T-helper 17 cell (primary cell): ENCODE data around the gene IDH3A. TPM values are rescaled to one million over a fixed set of nuclear protein-coding genes. Genes with fewer than 3 reads are reported as not detected.
"Not testable (repeated sequence)": the region's sequence is repeated elsewhere in the genome, so short reads cannot be mapped to it uniquely, and the experiment has no call there.

Experiments used
- ATAC-seq: fragments of 150-1000 bp; cut with Tn5 transposase; 2 replicates; pipeline ENCODE4 v1.10.0; 2021; ENCODE audit warnings: mild to moderate bottlenecking, moderate library complexity
- DNase-seq, 3 donors: peaks; one replicate each; pipeline versions ENCODE4 v3.0.0 to v3.0.0-alpha.2; 2020 to 2021
- H3K9me3 ChIP-seq: one replicate; pipeline ENCODE4 v1.7.0; 2013; ENCODE audit warnings: low read length, mild to moderate bottlenecking; ENCODE audit not compliant: control insufficient read depth, poor library complexity, severe bottlenecking
- H3K27ac Mint-ChIP-seq: one replicate; pipeline ENCODE4 v1.8.0; 2022; ENCODE audit warnings: mild to moderate bottlenecking, moderate library complexity, mixed read lengths
- H3K27me3 Mint-ChIP-seq: one replicate; pipeline ENCODE4 v1.8.0; 2022; ENCODE audit warnings: mixed read lengths
- H3K36me3 Mint-ChIP-seq: one replicate; pipeline ENCODE4 v1.8.0; 2022; ENCODE audit warnings: low read depth, mixed read lengths
- H3K4me1 Mint-ChIP-seq: one replicate; pipeline ENCODE4 v1.8.0; 2022; ENCODE audit warnings: mild to moderate bottlenecking, mixed read lengths
- H3K4me3 Mint-ChIP-seq: one replicate; pipeline ENCODE4 v1.8.0; 2022; ENCODE audit warnings: mild to moderate bottlenecking, moderate library complexity, mixed read lengths
- total RNA-seq, 4 donors: library from RNA in 2 of 4; stranded (reverse) in 2 of 4; gene quantifications; one replicate each; pipeline ENCODE4 v1.2.3 and lab custom pipeline; 2022 to 2026

IDH3A gene
- total RNA-seq, 2 donors from 2014 or later: 37.8 to 51.2 TPM

GRCh38 chr15:78133801-78134200 lies 15.4 kb upstream of the IDH3A start:
- H3K4me1 Mint-ChIP-seq: peaks cover 23% of the 10 kb centered on the region
- ATAC-seq (no peak), DNase-seq (no peak)
- peak overlapping the region; percentile 29 for H3K27ac Mint-ChIP-seq
- no peak overlapping the region for H3K4me3 Mint-ChIP-seq
- no peaks in the 10 kb centered on the region for H3K27me3 Mint-ChIP-seq
- H3K36me3 Mint-ChIP-seq: no peaks in the 10 kb centered on the region
- H3K9me3 ChIP-seq: no peaks in the 10 kb centered on the region

DNA sequence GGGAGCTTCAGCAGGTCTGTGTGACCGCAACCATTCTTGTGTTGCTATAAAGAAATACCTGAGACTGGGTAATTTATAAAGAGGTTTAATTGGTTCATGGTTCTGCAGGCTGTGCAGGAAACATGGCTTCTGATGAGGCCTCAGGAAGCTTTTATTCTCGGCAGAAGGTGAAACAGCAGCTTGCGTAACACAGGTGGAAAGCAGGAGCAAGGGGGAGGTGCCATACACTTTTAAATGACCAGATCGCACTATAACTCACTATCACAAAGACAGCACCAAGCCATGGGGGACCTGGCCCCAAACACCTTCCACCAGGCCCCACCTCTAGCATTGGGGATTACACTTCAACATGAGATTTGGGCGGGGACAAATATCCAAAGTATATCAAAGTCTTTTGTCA lies 9.6 kb upstream of the IDH3A start:
- H3K9me3 ChIP-seq: no peaks in the 10 kb centered on the region
- no peak overlapping the region for H3K4me3 Mint-ChIP-seq
- H3K27ac Mint-ChIP-seq: no peak overlapping the region
- H3K27me3 Mint-ChIP-seq: no peaks in the 10 kb centered on the region
- peaks cover 2% of the 10 kb centered on the region for H3K36me3 Mint-ChIP-seq
- ATAC-seq (no peak), DNase-seq (no peak)
- H3K4me1 Mint-ChIP-seq: peaks cover 6% of the 10 kb centered on the region

DNA sequence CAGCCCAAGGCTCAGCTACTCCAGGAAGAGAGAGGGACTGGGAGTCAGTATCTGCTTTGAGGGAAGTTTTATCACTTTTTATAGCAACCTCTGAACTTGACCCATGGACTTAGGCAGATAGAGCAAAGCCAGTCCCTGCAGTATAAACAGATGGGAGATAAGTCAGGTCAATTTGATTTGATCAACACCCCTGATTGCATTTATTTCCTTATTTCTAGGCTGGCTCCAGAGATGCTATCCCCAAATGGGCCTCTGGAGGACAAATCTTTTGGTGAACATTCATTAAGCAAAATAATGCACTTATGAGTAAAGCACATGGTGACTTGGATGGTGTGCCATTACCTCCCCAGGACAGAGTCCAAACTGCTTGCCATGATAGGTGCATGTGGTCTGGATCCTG lies 8.9 kb upstream of the IDH3A start:
- H3K36me3 Mint-ChIP-seq: peaks cover 2% of the 10 kb centered on the region
- no peaks in the 10 kb centered on the region for H3K27me3 Mint-ChIP-seq
- H3K4me3 Mint-ChIP-seq: no peak overlapping the region
- DNase-seq (no peak), ATAC-seq (no peak)
- H3K27ac Mint-ChIP-seq: no peak overlapping the region
- no peaks in the 10 kb centered on the region for H3K9me3 ChIP-seq
- H3K4me1 Mint-ChIP-seq: peaks cover 6% of the 10 kb centered on the region

DNA sequence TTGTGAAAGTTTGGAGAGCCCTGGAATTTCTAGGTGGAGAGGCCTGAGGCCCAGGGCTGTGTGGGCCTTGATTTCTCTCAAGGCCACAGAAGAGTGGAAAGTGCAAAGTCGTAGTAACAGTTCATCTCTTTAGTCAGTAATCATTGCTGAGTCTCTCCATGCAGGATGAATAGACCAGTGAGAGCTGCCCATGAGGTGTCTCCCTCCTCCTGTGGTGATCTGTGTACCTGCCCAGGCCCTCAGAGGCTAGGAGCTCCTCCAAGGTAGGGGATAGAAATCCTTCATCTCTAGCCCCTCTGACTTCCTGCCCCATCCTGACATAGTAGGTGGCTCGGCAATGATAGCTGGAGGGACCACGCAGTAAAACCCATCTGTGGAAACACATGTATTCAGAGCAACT lies 6.8 kb upstream of the IDH3A start:
- no peak for ATAC-seq
- no peak overlapping the region for H3K4me3 Mint-ChIP-seq
- no peaks in the 10 kb centered on the region for H3K9me3 ChIP-seq
- DNase-seq: no peak
- peaks cover 2% of the 10 kb centered on the region for H3K36me3 Mint-ChIP-seq
- H3K27ac Mint-ChIP-seq: no peak overlapping the region
- no peaks in the 10 kb centered on the region for H3K27me3 Mint-ChIP-seq
- H3K4me1 Mint-ChIP-seq: peaks cover 4% of the 10 kb centered on the region

- peak overlapping the region; percentile 69 for H3K27ac Mint-ChIP-seq
- DNase-seq (no peak), ATAC-seq (no peak)
- peaks cover 2% of the 10 kb centered on the region for H3K36me3 Mint-ChIP-seq
- no peak overlapping the region for H3K4me3 Mint-ChIP-seq
- H3K9me3 ChIP-seq: no peaks in the 10 kb centered on the region
- peaks cover 26% of the 10 kb centered on the region for H3K4me1 Mint-ChIP-seq
- no peaks in the 10 kb centered on the region for H3K27me3 Mint-ChIP-seq
Measured at GRCh38 chr15:78146425-78147154, 2.6 kb upstream of the IDH3A start.

DNA sequence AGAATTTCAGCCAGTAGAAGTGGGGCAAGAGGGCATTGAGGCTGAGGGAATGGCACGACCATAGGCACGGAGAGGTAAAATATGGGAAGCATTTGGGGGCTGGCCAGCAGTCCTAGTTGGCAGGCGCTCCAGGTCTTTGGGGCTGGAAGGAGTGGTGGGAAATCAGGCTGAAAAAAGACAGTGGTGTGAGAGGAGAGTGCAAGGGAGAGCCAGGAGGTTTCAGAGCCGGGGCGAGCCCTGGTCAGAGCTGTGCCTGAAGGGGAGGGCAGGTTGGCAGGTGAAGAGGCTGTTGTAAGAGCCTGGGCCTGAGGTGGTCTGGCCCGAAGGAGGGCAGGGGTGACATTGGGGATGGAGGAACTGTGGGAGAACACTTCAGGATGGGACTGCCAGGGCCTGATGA lies 1.6 kb upstream of the IDH3A start:
- H3K27me3 Mint-ChIP-seq: no peaks in the 10 kb centered on the region
- peaks cover 26% of the 10 kb centered on the region for H3K4me1 Mint-ChIP-seq
- peak overlapping the region; percentile 94 for H3K4me3 Mint-ChIP-seq
- DNase-seq: no peak
- H3K27ac Mint-ChIP-seq: peak overlapping the region; percentile 69
- peaks cover 2% of the 10 kb centered on the region for H3K36me3 Mint-ChIP-seq
- H3K9me3 ChIP-seq: no peaks in the 10 kb centered on the region
- no peak for ATAC-seq

GRCh38 chr15:78148392-78149067 lies 632 bp upstream of the IDH3A start:
- Mint-ChIP-seq H3K4me3 (peak overlapping the region; percentile 94), H3K36me3 (no peaks in the 10 kb centered on the region), H3K4me1 (peaks cover 28% of the 10 kb centered on the region), H3K27me3 (no peaks in the 10 kb centered on the region), H3K27ac (peak overlapping the region; percentile 95)
- no peak for DNase-seq
- ATAC-seq: peak; percentile 6
- H3K9me3 ChIP-seq: no peaks in the 10 kb centered on the region

- Mint-ChIP-seq H3K4me1 (peaks cover 28% of the 10 kb centered on the region), H3K36me3 (no peaks in the 10 kb centered on the region), H3K27me3 (no peaks in the 10 kb centered on the region), H3K27ac (peak overlapping the region; percentile 82), H3K4me3 (peak overlapping the region; percentile 94)
- no peak for ATAC-seq
- no peaks in the 10 kb centered on the region for H3K9me3 ChIP-seq
- DNase-seq: no peak
Measured at GRCh38 chr15:78149805-78150751, 916 bp downstream of the IDH3A start.

- not testable (repeated sequence) for DNase-seq, ATAC-seq, H3K27me3 Mint-ChIP-seq, H3K9me3 ChIP-seq, H3K36me3 Mint-ChIP-seq
- H3K4me3 Mint-ChIP-seq: peak overlapping the region; percentile 43
- peak overlapping the region; percentile 82 for H3K27ac Mint-ChIP-seq
- peaks cover 28% of the 10 kb centered on the region for H3K4me1 Mint-ChIP-seq
Measured at GRCh38 chr15:78151075-78151474, 1.9 kb downstream of the IDH3A start.

DNA sequence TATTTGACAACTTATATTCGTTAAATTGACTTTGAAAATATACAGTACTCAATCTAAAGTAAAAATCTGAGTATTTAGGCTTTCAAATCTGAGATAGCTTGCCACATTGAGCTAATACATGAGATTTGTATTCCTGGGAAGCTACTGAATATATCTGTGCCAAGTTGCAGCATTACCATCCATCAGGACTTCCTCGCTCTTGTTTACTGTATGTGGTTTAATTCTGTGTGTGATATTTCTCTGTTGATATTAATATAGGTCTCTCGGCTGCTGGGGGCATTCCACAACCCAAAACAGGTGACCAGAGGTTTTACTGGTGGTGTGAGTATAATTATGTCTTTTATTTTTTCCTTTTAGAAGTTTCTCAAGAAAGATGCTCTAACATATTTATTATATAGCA lies 5.8 kb downstream of the IDH3A start:
- Mint-ChIP-seq H3K27ac (no peak overlapping the region), H3K4me3 (no peak overlapping the region), H3K4me1 (peaks cover 17% of the 10 kb centered on the region), H3K27me3 (no peaks in the 10 kb centered on the region), H3K36me3 (no peaks in the 10 kb centered on the region)
- no peaks in the 10 kb centered on the region for H3K9me3 ChIP-seq
- no peak for ATAC-seq
- no peak for DNase-seq

DNA sequence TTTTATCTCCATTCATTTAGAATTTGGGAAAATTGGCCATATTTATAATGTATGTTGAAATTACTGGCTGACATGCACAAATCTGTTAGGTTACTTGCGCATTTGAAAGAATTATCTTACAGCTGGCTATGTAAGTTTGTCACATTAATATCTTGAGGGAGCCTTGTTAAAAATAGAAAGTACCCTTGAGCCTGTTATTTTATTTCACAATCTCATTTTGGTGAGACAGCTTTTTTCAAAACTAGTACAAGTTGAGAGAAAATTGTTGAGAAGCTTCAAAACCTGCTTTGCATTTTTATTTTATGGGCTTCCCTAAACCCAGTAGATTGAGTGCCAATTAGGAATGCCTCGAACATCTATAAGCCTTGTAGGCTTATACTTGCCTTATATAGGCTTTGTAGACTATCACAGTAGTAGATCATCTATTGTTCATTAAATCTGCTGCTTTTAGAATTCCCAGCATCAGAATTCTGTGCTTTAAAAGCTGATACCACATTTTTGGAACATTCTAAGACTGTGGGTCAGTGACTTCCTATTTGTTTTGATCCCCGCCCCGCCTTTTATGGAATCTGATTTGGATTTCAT lies 6.3 kb downstream of the IDH3A start:
- ATAC-seq: no peak
- Mint-ChIP-seq H3K4me3 (no peak overlapping the region), H3K36me3 (no peaks in the 10 kb centered on the region), H3K4me1 (peaks cover 13% of the 10 kb centered on the region), H3K27ac (no peak overlapping the region), H3K27me3 (no peaks in the 10 kb centered on the region)
- no peaks in the 10 kb centered on the region for H3K9me3 ChIP-seq
- no peak for DNase-seq

DNA sequence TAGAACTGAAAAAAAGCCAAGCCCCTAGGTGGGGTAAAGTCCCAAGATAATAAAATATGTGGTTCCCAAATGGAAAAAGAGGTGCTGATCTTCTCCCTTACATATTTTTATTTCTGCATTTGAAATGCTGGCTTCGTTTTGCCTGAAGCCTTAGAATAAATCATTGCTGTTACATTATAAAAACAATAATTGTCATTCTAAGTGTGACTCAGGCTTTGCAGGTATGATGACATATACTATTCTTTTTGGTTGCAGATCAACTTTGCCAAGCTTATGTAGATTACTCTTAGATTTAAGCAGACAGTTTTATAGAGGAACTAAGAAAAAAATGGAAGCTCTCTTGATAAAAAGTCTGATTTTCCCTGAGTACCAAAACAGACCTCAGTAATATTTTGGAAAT lies 7.5 kb downstream of the IDH3A start:
- Mint-ChIP-seq H3K27ac (no peak overlapping the region), H3K4me1 (peaks cover 5% of the 10 kb centered on the region), H3K36me3 (no peaks in the 10 kb centered on the region), H3K4me3 (no peak overlapping the region), H3K27me3 (no peaks in the 10 kb centered on the region)
- ATAC-seq (no peak), DNase-seq (no peak)
- no peaks in the 10 kb centered on the region for H3K9me3 ChIP-seq

GRCh38 chr15:78157203-78157602 lies 8.0 kb downstream of the IDH3A start:
- Mint-ChIP-seq H3K4me3 (no peak overlapping the region), H3K27ac (no peak overlapping the region), H3K4me1 (peaks cover 5% of the 10 kb centered on the region), H3K27me3 (no peaks in the 10 kb centered on the region), H3K36me3 (no peaks in the 10 kb centered on the region)
- no peak for ATAC-seq
- no peak for DNase-seq
- no peaks in the 10 kb centered on the region for H3K9me3 ChIP-seq
